ENCODE results near the gene SLC44A3.
A peak's percentile ranks its signal among the peaks of the same experiment; 100 is the strongest.

Gene SLC44A3

DNA sequence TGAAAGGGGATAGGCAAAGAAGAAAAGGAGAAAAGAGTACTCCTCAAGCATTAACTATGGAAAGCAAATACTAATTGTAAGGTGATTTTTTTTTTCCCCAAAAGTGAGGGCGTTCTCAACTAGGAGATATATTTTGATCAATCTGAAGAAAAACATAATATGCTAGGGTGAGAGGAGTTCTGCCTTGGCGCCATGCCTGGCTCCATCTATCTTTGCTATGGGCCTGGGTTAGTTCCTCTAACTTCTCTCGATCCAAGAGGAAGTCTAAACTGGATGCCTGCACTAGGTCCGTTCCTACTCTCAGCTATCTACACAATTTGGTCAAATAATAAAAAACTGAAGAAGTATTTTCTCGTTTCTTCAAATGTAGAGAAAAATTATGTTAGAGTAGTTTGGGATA lies 86.2 kb downstream of the SLC44A3 start:
- FAIRE-seq (no peak), DNase-seq (ENCODE audit: insufficient read length, low spot score) (no peak)
- TF ChIP-seq POLR2A (IDR thresholded peaks at IDR 0.05; ENCODE audit: low read depth, low read length): no peak

- FAIRE-seq (no peak), DNase-seq (ENCODE audit: insufficient read length, low spot score) (no peak)
- no peak for TF ChIP-seq POLR2A (IDR thresholded peaks at IDR 0.05; ENCODE audit: low read depth, low read length)
Observed at GRCh38 chr1:94907136-94907535, 87.0 kb downstream of the SLC44A3 start.

GRCh38 chr1:94908190-94908589 lies 88.0 kb downstream of the SLC44A3 start:
- no peak for DNase-seq (ENCODE audit: insufficient read length, low spot score)
- no peak for TF ChIP-seq POLR2A (IDR thresholded peaks at IDR 0.05; ENCODE audit: low read depth, low read length)
- FAIRE-seq: no peak

DNA sequence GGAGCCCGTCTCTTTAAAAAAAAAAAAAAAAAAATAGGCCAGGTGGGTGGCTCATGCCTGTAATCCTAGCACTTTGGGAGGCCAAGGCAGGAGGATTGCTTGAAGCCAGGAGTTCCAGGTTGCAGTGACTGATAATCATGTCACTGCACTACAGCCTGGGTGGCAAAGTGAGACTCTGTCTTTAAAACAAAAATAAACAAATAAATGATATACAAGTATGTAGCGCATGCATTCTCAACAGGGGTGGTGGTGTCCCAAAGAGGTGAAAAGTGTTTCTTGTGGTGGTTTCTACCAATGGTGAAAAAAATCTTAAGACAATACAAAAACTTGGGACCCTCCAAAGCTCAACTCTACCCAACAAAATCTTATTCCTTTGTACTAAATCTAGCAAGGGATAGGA lies 88.8 kb downstream of the SLC44A3 start:
- FAIRE-seq (no peak), DNase-seq (ENCODE audit: insufficient read length, low spot score) (no peak)
- TF ChIP-seq POLR2A (IDR thresholded peaks at IDR 0.05; ENCODE audit: low read depth, low read length): no peak

DNA sequence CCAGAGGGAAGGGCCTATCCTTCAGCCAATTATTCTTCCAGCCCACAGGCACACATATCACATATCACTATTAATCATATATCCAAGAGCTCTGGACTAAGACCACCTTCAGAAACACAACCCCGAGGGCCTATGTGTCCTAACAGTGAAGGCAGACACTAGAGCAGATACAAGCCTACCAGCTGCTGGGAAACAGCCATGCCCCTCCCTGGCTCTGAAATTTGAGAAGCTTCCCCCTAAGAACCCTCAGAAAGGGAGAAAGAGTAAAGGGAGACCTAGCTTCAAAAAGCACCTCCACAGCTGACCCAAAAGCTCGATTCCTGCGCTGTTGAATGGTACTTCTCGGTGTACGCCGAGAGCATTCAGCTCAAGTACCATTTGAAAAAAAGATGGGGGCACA lies 89.3 kb downstream of the SLC44A3 start:
- FAIRE-seq (no peak), DNase-seq (ENCODE audit: insufficient read length, low spot score) (no peak)
- no peak for TF ChIP-seq POLR2A (IDR thresholded peaks at IDR 0.05; ENCODE audit: low read depth, low read length)

DNA sequence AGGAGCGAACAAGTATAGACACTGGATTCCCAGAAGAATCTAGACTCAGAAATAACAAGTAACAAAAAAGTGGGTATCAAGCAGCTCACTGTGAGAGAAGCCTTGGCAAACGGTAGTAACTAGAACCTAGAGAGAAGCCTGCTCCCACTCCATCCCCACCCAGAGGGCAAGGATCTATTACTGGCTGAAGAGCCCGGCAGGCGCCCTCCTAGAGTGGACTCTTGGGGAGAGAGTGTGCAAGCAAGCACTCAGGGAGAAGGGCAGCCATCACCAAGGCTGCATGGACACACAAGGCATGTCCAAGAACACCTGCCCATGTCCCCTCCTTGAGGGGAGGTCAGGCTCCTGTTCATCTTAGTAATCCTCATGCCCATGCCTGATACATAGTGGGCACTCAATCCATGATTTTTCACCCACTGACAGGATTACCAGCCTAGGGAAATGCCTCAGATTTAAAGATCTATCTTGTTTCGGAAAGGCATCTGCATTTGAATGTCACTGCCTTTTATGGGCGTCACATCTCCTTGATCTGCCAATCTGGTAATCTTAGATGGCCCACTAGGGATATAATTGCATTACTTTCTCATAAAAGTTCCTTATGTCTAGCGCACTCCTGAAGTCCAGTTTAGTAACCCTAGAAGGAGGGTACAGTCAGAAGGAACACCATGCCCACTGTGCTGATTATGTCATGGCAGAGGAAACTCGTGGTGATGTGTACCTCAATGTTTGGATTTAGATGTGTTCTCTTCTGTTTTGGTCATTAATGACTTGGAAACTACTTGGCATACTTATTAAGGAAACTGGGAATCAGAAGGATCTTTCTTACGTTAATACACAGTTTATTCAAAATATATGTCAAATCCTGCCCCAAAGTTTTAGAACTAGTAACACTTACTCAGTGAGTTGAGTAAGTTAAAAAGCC lies 92.4 kb downstream of the SLC44A3 start:
- FAIRE-seq (no peak), DNase-seq (ENCODE audit: insufficient read length, low spot score) (no peak)
- no peak for TF ChIP-seq POLR2A (IDR thresholded peaks at IDR 0.05; ENCODE audit: low read depth, low read length)

DNA sequence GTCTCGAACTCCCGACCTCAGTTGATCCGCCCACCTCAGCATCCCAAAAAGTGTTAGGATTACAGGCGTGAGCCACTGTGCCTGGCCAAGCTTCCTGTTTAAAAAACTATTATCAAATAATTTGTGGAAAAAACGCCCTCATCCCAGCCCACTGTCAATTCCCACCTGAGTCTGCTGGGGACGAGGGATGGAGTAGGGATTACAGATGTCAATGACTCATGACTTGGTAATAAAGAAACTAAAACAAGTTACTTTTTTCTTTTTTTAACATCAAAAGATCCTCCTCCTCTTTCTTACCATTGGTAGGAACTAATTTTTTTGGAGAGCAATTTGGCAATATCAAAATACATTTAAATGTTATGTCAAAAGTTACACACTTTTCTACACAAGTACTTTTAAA lies 97.1 kb downstream of the SLC44A3 start:
- DNase-seq (ENCODE audit: insufficient read length, low spot score) (no peak), FAIRE-seq (no peak)
- TF ChIP-seq POLR2A (IDR thresholded peaks at IDR 0.05; ENCODE audit: low read depth, low read length): no peak

DNA sequence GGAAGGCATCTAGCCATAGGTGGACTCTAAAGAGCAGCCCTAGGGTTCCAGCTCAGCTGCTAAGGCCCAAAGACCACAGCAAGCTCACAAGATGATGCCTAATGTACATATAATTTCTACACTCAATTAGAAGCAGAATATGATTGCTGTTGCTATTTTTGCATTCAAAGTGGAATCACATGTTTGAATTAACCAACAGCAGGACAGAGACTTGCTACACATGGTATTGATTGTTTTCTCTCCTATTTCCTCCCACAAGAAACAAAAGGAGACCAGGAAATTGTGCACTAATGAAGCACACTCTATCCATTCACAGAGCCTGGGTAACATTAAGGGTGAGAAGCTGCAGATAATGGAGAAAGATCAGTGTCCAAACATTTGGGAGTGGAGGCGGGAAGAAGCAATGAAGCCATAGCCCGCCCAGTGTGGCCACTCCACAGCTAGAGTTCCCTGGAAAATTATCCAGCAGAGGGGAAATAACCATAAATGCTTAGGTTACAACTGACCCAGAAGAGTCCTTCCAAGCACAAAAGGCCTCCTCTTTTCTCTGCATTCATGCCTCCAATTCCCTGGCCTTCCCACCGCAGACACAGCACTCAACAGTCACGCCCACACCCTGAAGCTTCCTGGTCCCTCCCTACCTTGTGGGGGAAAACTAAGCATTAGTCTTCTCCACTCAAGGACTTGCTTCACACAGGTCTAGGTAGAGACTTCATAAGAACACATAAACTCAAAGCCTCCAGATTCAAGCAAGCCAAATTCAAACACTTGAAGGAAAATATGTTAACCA lies 99.3 kb downstream of the SLC44A3 start:
- DNase-seq (ENCODE audit: insufficient read length, low spot score): no peak
- FAIRE-seq: no peak

DNA sequence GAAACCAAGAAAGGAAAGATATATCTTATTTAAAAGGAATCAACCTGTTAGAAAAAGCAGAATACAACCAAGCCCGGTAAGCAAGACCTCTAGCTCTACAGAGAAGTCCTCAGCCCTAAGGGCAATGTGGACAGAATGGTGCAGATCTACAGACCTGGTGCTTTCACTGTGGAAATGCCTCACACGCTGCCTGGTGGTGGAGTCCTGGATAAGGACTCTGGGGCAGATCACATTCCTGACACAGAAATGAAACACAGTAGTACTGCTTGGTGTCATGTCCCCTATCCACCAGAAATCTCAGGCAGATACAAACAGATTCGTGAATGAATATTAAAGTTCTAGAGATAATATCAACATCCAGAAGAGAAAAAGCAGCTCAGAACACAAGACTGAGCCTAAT lies 99.9 kb downstream of the SLC44A3 start:
- no peak for TF ChIP-seq POLR2A (IDR thresholded peaks at IDR 0.05; ENCODE audit: low read depth, low read length)
- DNase-seq (ENCODE audit: insufficient read length, low spot score) (no peak), FAIRE-seq (no peak)

More for the DNA sequence above, 99.3 kb downstream of the SLC44A3 start:
- TF ChIP-seq POLR2A (IDR thresholded peaks at IDR 0.05; ENCODE audit: low read depth, low read length): no peak

DNA sequence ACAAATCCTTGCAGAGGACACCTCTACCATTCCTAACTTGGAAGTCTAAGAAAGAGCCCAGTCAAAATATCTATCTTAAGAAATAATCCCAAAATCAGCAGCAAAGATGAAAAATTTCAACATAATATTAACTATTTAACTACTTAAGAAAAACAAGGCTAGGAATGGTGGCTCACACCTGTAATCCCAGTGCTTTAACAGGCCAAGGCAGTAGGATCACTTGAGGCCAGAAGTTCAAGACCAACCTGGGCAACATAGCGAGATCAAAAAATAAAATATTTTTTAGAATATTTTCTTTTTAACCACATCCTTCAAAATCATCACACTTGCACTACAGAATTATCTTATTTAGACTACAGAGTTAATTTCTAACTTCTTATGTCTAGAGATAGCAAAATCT lies 101.8 kb downstream of the SLC44A3 start:
- no peak for TF ChIP-seq POLR2A (IDR thresholded peaks at IDR 0.05; ENCODE audit: low read depth, low read length)
- DNase-seq (ENCODE audit: insufficient read length, low spot score) (no peak), FAIRE-seq (no peak)

DNA sequence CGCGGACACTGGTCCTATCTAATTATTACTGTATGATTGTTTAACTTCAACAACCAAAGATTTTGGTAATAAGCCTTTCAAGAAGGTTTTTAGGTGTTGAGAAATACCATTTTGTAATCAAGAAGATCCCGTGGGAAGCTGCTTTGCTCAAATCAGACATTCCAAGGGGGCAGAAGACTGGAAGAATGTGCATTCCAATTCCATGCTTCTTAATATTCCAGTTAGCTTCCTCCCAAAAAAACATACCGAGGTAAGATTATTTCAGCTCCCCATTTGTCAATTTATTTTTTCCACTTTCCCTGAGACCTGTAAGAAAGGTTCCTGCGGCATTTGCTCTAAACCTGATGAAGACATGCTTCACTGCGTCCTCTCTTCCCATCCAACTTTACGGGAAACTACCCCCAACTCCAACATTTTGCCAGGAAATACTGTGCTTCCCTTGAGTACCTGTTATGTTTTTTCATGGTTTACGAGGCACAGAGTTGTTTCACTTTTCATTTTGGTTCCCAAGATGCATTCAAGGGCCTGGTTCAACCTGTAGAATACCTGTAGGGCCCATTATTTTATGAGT lies 102.7 kb downstream of the SLC44A3 start:
- FAIRE-seq: no peak
- no peak for TF ChIP-seq POLR2A (IDR thresholded peaks at IDR 0.05; ENCODE audit: low read depth, low read length)
- DNase-seq (ENCODE audit: insufficient read length, low spot score): no peak

DNA sequence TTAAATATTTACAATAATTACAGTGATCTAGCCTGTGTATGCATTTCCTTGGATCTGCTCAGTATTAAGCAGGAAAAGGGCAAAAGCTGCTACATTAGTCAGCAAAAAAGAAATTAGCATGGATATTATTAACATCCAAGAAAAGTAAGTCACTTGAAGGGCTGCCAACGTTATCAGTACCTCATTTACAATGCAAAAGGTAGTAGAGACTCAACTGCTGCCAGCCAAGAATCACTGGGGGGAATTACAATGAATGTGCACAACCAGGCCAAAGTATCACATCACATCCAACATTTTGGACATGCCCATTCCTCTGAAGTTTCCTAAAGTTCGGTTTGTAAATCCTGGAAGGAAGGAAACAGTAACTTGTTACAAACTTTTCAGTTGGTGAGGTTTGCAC lies 104.8 kb downstream of the SLC44A3 start:
- TF ChIP-seq POLR2A (IDR thresholded peaks at IDR 0.05; ENCODE audit: low read depth, low read length): no peak
- FAIRE-seq: no peak
- DNase-seq (ENCODE audit: insufficient read length, low spot score): no peak

GRCh38 chr1:94925561-94926125 lies 105.5 kb downstream of the SLC44A3 start:
- peak; percentile 56 for TF ChIP-seq POLR2A (IDR thresholded peaks at IDR 0.05; ENCODE audit: low read depth, low read length)
- FAIRE-seq: peak; percentile 78

More at GRCh38 chr1:94925561-94926125, 105.5 kb downstream of the SLC44A3 start:
- DNase-seq (ENCODE audit: insufficient read length, low spot score): peak; percentile 69
